Limb (tissue), 2 donors: ENCODE data around the gene ST3GAL4.

Experiments
- DNase-seq, 2 donors: peaks; one replicate each; pipeline ENCODE4 v3.0.0-alpha.2; 2016; ENCODE audit errors: extremely low spot score in 2 of 2

The ST3GAL4 gene

GRCh38 chr11:126440792-126441514 lies 85.5 kb downstream of the ST3GAL4 start:
- DNase-seq: peak; percentile 79 to 93

- DNase-seq: peak in 1 of 2 donors; percentile 54
These were observed 87.6 kb downstream of the ST3GAL4 start for GRCh38 chr11:126443120-126443519.

GRCh38 chr11:126444072-126444471 lies 88.6 kb downstream of the ST3GAL4 start:
- no peak for DNase-seq

GRCh38 chr11:126446581-126446980 lies 91.1 kb downstream of the ST3GAL4 start:
- no peak for DNase-seq

- DNase-seq: no peak
These were observed 94.7 kb downstream of the ST3GAL4 start for GRCh38 chr11:126450198-126450597.

- DNase-seq: no peak
These were observed 95.3 kb downstream of the ST3GAL4 start for GRCh38 chr11:126450806-126451205.

GRCh38 chr11:126451211-126451802 lies 95.8 kb downstream of the ST3GAL4 start:
- no peak for DNase-seq

GRCh38 chr11:126452241-126453101 lies 97.0 kb downstream of the ST3GAL4 start:
- DNase-seq: peak; percentile 64 to 66

GRCh38 chr11:126456089-126456488 lies 100.6 kb downstream of the ST3GAL4 start:
- no peak for DNase-seq

- DNase-seq: no peak
These were observed 101.5 kb downstream of the ST3GAL4 start for GRCh38 chr11:126456783-126457542.

GRCh38 chr11:126457817-126458216 lies 102.3 kb downstream of the ST3GAL4 start:
- DNase-seq: no peak

- DNase-seq: peak; percentile 59 to 74
These were observed 104.3 kb downstream of the ST3GAL4 start for GRCh38 chr11:126459691-126460281.

GRCh38 chr11:126460417-126461095 lies 105.1 kb downstream of the ST3GAL4 start:
- no peak for DNase-seq

GRCh38 chr11:126461096-126461440 lies 105.6 kb downstream of the ST3GAL4 start:
- no peak for DNase-seq

- DNase-seq: no peak
These were observed 106.5 kb downstream of the ST3GAL4 start for GRCh38 chr11:126461996-126462395.

GRCh38 chr11:126462422-126462821 lies 106.9 kb downstream of the ST3GAL4 start:
- no peak for DNase-seq
